Measurements from ENCODE around the gene GUCY1A2.

GUCY1A2 gene

GRCh38 chr11:106723071-106723470 is 295.2 kb downstream of the GUCY1A2 start:
- DNase-seq = no peak

DNA sequence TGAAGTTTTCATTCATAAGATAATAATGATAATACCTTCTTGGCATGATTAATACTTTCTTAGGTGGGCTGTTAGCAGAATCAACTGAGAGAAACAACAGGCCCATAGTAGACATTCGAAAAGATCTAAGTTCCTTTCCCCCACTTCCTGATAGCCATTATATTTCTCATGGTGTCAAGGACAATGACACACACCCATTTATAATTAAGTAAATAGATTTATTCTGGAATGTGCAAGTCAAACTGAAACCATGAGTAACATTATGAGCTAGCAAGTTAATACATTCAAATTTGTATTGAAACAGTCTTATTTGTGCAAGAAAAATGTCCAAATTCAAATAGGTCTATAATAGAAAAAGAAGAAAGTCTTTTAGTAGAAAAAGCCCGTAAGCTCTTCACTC is 301.1 kb downstream of the GUCY1A2 start:
- no peak for DNase-seq

GRCh38 chr11:106714199-106714598 is 304.1 kb downstream of the GUCY1A2 start:
- DNase-seq = no peak

DNA sequence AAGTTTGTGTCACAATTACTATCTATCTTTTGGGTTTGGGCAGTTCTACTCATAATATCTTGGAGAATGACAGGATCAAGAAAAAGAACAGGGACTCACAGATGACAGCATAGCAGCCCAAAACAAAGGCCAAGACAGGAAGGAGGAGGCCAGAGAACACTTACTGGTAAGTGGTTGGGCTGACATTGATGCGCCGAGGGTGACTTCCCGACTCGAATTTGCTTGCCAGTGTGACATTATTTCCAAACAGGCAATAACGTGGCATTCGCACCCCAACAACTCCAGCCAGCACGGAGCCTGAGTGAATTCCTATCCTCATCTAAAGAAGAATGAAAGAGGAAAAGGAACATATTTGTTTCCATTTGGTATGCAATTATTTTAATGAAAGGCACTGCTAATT is 309.9 kb downstream of the GUCY1A2 start:
- DNase-seq = no peak

DNA sequence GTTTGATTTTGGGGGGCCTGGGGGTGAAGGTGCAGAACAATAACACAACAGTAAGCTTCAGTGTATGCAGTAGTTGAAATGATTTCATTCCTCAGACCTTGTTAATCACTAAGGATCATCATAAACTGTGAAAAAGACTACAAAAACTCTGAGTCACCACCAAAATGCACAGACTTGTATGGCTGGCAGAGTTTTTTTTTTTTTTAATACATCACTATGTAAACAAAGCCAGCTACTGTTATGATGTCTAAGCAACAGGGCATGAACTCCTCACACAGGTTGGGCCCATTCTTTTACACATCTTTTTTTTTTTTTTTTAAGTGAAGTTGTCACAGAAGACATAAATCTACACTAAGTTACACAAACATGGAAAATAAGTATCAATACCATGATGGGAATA is 311.9 kb downstream of the GUCY1A2 start:
- DNase-seq = no peak

DNA sequence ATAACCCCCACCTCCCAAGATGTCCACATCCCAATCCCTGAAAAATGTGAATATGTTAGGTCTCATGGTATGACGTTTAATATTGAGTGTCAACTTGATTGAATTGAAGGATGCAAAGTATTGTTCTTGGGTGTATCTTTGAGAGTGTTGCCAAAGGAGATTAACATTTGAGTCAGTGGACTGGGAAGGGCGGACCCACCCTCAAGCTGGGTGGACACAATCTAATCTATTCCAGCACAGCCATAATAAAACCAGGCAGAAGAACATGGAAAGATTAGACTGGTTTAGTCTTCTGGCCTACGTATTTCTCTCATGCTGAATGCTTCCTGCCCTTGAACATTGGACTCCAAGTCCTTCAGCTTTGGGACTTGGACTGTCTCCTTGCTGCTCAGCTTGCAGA is 315.5 kb downstream of the GUCY1A2 start:
- DNase-seq = no peak

- DNase-seq = no peak
These were observed 321.2 kb downstream of the GUCY1A2 start for GRCh38 chr11:106697058-106697457.

DNA sequence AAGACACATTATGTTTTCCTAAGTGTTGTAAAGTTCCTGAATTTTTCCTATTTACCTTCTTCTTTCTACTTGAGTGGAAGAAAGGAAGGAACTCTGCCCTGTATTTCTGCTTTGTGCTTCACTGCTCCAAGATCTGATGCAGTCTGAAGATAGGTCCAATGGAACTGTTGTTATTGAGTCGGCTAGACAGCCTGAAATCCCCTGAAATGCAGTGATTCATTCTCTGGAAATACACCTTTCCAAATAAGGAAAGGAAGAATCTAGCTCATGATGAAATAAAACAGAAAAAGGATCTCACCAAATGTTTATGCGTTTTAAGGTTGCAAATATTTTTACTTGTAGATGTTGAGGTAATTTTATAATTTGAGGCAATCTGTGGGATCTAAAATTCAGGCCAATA is 322.8 kb downstream of the GUCY1A2 start:
- no peak for DNase-seq

GRCh38 chr11:106694501-106694900 is 323.8 kb downstream of the GUCY1A2 start:
- DNase-seq = no peak

- no peak for DNase-seq
These were observed 326.4 kb downstream of the GUCY1A2 start for GRCh38 chr11:106691807-106692365.

- no peak for DNase-seq
These were observed 327.4 kb downstream of the GUCY1A2 start for GRCh38 chr11:106690923-106691322.

- DNase-seq = no peak
These were observed 333.3 kb downstream of the GUCY1A2 start for GRCh38 chr11:106684944-106685343.

GRCh38 chr11:106683435-106683834 is 334.8 kb downstream of the GUCY1A2 start:
- DNase-seq = no peak

GRCh38 chr11:106681435-106681834 is 336.8 kb downstream of the GUCY1A2 start:
- no peak for DNase-seq

GRCh38 chr11:106679581-106679980 is 338.7 kb downstream of the GUCY1A2 start:
- DNase-seq = no peak

DNA sequence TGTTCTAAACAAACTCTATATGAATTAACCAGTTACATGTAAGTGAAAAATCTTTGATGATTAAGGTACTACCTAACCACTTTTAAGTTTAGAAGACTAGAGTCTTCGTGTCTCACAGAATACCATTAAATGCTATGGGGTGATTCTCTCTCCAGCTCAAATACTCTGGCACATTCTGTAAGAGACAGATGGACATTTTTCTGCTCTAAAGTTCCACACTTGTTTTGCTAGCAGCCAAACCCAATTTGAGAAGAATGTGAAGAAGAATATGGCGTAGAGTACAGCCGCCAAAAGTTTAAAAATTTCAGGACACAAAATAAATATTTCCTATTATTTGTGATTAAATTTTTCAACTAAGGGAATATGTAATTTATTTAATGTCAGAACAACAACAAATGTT is 339.1 kb downstream of the GUCY1A2 start:
- no peak for DNase-seq

- DNase-seq = no peak
These were observed 348.2 kb downstream of the GUCY1A2 start for GRCh38 chr11:106670069-106670468.

GRCh38 chr11:106668147-106668546 is 350.1 kb downstream of the GUCY1A2 start:
- DNase-seq = no peak

DNA sequence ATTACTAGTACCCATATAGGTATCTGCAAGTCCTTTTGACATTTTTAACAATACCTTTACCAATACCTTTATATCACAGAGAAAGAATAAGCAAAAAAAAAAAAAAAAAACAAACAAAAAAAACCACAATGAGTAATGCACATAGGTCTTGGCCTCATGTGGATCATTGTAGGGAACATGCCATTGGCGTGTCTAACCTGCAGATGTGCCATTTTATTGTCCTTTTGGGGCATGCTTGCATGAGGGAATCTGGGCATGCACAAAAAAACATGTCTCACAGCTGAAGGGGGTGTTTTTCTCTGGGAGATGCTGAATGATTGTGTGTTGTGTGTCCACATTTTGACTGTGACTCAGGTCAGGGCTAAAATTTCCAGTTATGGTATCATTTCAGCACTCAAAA is 361.6 kb downstream of the GUCY1A2 start:
- no peak for DNase-seq

DNA sequence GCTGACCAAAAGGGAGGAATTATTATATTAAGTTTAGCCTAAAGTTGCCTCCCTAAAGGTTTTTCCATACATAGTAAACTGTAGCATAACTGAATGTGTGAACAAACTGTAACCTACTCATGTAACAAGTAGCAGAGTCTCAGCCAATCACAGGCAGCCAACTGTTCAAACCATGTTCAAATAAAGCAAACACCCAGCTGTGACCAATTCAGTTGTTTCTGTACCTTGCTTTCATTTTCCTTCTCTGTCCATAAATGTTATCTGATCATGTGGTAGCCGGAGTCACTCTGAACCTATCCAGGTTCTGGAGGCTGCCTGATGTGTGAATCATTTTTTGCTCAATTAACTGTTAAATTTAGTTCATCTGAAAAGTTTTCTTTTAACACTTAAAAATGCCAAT is 373.5 kb downstream of the GUCY1A2 start:
- no peak for DNase-seq

DNA sequence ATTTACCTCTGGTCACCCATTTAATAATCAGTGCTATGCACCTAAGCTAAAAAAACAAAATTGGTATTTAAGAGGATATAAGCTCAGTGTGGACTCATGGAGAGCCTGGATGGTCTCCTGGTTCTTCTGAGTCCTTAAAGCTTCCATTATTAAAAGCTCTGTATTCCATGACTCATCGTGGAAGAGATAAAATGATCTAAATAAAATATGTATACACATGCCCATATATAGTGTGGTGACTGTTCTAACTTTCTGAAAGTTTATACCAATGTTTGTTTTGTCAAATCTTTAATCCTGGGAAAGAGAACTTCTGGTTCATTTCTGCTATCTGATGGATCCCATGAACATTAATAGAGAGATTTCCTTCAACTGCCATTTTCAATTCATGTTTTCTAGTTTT is 375.9 kb downstream of the GUCY1A2 start:
- no peak for DNase-seq

GRCh38 chr11:106632283-106632682 is 386.0 kb downstream of the GUCY1A2 start:
- DNase-seq = no peak

- no peak for DNase-seq
These were observed 390.6 kb downstream of the GUCY1A2 start for GRCh38 chr11:106627694-106628093.

DNA sequence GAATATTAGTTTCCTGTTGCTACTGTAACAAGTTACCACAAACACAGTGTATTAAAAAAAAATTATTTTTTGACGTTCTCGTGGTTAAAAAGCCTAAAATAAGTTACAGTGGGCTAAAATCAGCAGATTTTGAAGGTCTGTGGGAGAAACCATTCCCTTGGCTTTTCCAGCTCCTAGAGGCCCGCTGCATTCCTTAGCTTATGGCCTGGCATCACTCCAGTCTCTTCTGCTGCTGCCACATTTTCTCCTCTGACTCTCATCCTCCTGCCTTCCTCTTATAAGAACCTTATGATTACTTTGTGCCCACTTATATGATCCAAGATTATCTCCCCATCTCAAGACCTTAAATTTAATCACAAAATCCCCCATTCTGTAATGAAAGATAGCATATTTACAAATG is 392.7 kb downstream of the GUCY1A2 start:
- no peak for DNase-seq

DNA sequence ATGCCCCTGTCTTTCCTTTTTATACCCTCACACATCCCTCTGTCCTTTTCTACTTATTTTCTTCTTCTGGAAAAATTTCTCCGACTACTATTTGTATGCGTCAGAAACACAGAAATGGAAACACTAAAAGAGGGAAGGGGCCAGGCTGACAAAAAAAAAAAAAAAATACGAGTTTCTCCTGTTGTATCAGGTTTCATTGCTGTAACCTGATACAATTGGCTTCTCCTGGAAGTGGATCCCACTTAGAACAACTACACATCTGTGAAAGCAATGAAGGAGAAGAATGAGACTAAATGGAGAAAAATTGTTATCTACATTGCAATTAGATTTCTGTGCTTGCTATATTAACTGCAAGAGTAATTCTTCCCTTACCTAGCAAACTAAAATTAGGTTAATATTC is 393.9 kb downstream of the GUCY1A2 start:
- DNase-seq = no peak

Measured in activated CD4-positive, alpha-beta T cell treated with anti-CD3 and anti-CD28 coated beads, Interleukin-2, amount 50 U/mL, for 4 hours (primary cell).